GM12873 (cell line): Measurements from ENCODE around the gene FAM32A.

Experiments
- CTCF ChIP-seq: IDR thresholded peaks from 2 replicates; pipeline ENCODE4 v1.5.1; 2012; ENCODE audit warnings: low read depth, mild to moderate bottlenecking, moderate library complexity, low read length, control low read depth; ENCODE audit not compliant: insufficient read depth; ENCODE audit errors: missing control alignments

Gene FAM32A

GRCh38 chr19:16222806-16223205, 37.6 kb downstream of the FAM32A start:
- no peak for TF ChIP-seq CTCF

- no peak for TF ChIP-seq CTCF
These were observed 38.5 kb downstream of the FAM32A start for GRCh38 chr19:16223746-16224145.

- no peak for TF ChIP-seq CTCF
These were observed 39.3 kb downstream of the FAM32A start for GRCh38 chr19:16224293-16225045.

- TF ChIP-seq CTCF: no peak
These were observed 40.3 kb downstream of the FAM32A start for GRCh38 chr19:16225279-16226183.

- TF ChIP-seq CTCF: no peak
These were observed 41.0 kb downstream of the FAM32A start for GRCh38 chr19:16226184-16226591.

- TF ChIP-seq CTCF: no peak
These were observed 41.9 kb downstream of the FAM32A start for GRCh38 chr19:16226878-16227836.
